Left cardiac atrium (tissue), 4 donors: ENCODE results near the gene GRK1. TPM values are rescaled to one million over a fixed set of nuclear protein-coding genes. Genes with fewer than 3 reads are reported as not detected.

Source experiments
- ATAC-seq, 2 donors: fragments of 200-7000 bp; cut with Tn5 transposase; one replicate each; pipeline ENCODE4 v1.9.1; 2020; ENCODE audit warnings: mild to moderate bottlenecking in 2 of 2, moderate library complexity in 2 of 2
- DNase-seq: peaks from one replicate; pipeline ENCODE4 v3.0.0-alpha.2; 2020
- intact Hi-C, 2 donors: fragments of 100-400 bp; cut with DNase I; formaldehyde crosslinking; loops; one replicate each; pipeline versions ENCODE4 v1.14.1 to v1.15.1; 2022 to 2023
- total RNA-seq, 2 donors: library from RNA; stranded (reverse); fragmentation: NEBNext Ultra II Directional; extraction: Animal tissue kit (Norgen Biotek cat#: 25700); gene quantifications; one replicate each; pipeline ENCODE4 v1.2.1, GENCODE V29; 2021
- donor health status: DM: no; HTN: yes; CAD: no.
- donor health status: DM: no; HTN: yes; CAD: no; lungs with severe emphysema.
- donor health status: DM: yes; HTN: yes; CAD: no.
- donor health status: Dilated cardiomyopathy.

Gene GRK1
- total RNA-seq, 2 donors from 2014 or later, result 0.13 to 0.44 TPM

- DNase-seq (peak; percentile 10), ATAC-seq (no peak)
- intact Hi-C loops, result no loop called here
Measured at GRCh38 chr13:113630804-113631203, 36.2 kb upstream of the GRK1 start.

- ATAC-seq, result no peak
- intact Hi-C loops, result no loop called here
- peak; percentile 13 for DNase-seq
Measured at GRCh38 chr13:113631341-113632095, 35.5 kb upstream of the GRK1 start.

GRCh38 chr13:113632706-113633484, 34.1 kb upstream of the GRK1 start:
- DNase-seq, result no peak
- no peak for ATAC-seq
- intact Hi-C loops, result no loop called here

GRCh38 chr13:113633485-113633873, 33.5 kb upstream of the GRK1 start:
- intact Hi-C loops, result no loop called here
- no peak for DNase-seq
- no peak for ATAC-seq

GRCh38 chr13:113634279-113635047, 32.6 kb upstream of the GRK1 start:
- no peak for ATAC-seq
- no peak for DNase-seq
- intact Hi-C loops, result no loop called here

- ATAC-seq, result no peak
- intact Hi-C loops, result no loop called here
- no peak for DNase-seq
Measured at GRCh38 chr13:113635048-113635420, 32.0 kb upstream of the GRK1 start.

GRCh38 chr13:113635709-113636108, 31.3 kb upstream of the GRK1 start:
- ATAC-seq (no peak), DNase-seq (no peak)
- intact Hi-C loops, result no loop called here

- ATAC-seq, result no peak
- intact Hi-C loops, result no loop called here
- no peak for DNase-seq
Measured at GRCh38 chr13:113636266-113636963, 30.6 kb upstream of the GRK1 start.

GRCh38 chr13:113637262-113638160, 29.5 kb upstream of the GRK1 start:
- intact Hi-C loops, result no loop called here
- no peak for DNase-seq
- no peak for ATAC-seq

GRCh38 chr13:113638173-113638746, 28.8 kb upstream of the GRK1 start:
- no peak for ATAC-seq
- no peak for DNase-seq
- intact Hi-C loops, result no loop called here

- intact Hi-C loops, result no loop called here
Measured at GRCh38 chr13:113638806-113639205, 28.2 kb upstream of the GRK1 start.

GRCh38 chr13:113639616-113640262, 27.3 kb upstream of the GRK1 start:
- DNase-seq (no peak), ATAC-seq (peak; percentile 37 to 57)
- intact Hi-C loops, result no loop called here

More at GRCh38 chr13:113638806-113639205, 28.2 kb upstream of the GRK1 start:
- DNase-seq (no peak), ATAC-seq (no peak)

- intact Hi-C loops, result no loop called here
- no peak for DNase-seq
Measured at GRCh38 chr13:113641426-113641825, 25.6 kb upstream of the GRK1 start.

GRCh38 chr13:113642563-113642962, 24.5 kb upstream of the GRK1 start:
- ATAC-seq, result no peak
- intact Hi-C loops, result no loop called here

More at GRCh38 chr13:113641426-113641825, 25.6 kb upstream of the GRK1 start:
- no peak for ATAC-seq

GRCh38 chr13:113643593-113643992, 23.4 kb upstream of the GRK1 start:
- ATAC-seq, result no peak
- intact Hi-C loops, result no loop called here

More at GRCh38 chr13:113642563-113642962, 24.5 kb upstream of the GRK1 start:
- no peak for DNase-seq

GRCh38 chr13:113644800-113645199, 22.2 kb upstream of the GRK1 start:
- ATAC-seq (no peak), DNase-seq (no peak)
- intact Hi-C loops, result no loop called here

More at GRCh38 chr13:113643593-113643992, 23.4 kb upstream of the GRK1 start:
- DNase-seq, result no peak

GRCh38 chr13:113645329-113645728, 21.7 kb upstream of the GRK1 start:
- ATAC-seq (no peak), DNase-seq (no peak)
- intact Hi-C loops, result no loop called here
